Peyer's patch (tissue), 4 donors: ENCODE results near the gene POU6F1.

Experiments used
- POLR2A ChIP-seq, 2 donors: fragments of 450-650 bp; IDR thresholded peaks; one replicate each; pipeline ENCODE4 v1.5.1; 2017; ENCODE audit warnings: antibody characterized with exemption in 2 of 2, mild to moderate bottlenecking in 2 of 2, moderate library complexity in 2 of 2
- TF ChIP-seq, protein P1 (sequence below), 6 experiments: fragments of 450-650 bp in 4 of 6; fragments of 200-600 bp in 2 of 6; sonication (generic) in 1 of 6; IDR thresholded peaks; one replicate each; pipeline ENCODE4 v1.5.1; 2017 to 2019; ENCODE audit warnings: antibody characterized with exemption in 6 of 6, mild to moderate bottlenecking in 3 of 6, moderate library complexity in 1 of 6

DNA sequence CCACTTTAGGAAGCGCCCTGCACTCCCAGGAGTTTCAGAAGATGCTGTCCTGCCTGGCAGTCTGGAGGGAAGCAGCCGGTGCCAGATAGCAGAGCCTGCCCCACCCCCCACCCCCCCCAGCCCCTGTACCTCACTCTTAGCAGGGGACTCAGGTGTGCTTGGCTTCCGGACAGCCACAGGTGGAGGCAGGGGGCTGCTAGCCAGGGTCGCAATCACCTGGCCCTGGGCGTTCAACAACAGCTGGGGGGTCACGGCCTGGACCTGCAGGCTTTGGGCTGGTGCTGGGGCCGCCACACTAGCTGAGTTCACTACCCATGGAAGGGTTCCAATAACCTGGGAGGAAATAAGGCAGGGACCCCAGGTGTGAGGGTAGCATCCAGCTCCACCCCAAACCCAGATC is 22.0 kb downstream of the POU6F1 start:
- TF ChIP-seq, protein P1, sequence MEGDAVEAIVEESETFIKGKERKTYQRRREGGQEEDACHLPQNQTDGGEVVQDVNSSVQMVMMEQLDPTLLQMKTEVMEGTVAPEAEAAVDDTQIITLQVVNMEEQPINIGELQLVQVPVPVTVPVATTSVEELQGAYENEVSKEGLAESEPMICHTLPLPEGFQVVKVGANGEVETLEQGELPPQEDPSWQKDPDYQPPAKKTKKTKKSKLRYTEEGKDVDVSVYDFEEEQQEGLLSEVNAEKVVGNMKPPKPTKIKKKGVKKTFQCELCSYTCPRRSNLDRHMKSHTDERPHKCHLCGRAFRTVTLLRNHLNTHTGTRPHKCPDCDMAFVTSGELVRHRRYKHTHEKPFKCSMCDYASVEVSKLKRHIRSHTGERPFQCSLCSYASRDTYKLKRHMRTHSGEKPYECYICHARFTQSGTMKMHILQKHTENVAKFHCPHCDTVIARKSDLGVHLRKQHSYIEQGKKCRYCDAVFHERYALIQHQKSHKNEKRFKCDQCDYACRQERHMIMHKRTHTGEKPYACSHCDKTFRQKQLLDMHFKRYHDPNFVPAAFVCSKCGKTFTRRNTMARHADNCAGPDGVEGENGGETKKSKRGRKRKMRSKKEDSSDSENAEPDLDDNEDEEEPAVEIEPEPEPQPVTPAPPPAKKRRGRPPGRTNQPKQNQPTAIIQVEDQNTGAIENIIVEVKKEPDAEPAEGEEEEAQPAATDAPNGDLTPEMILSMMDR (IDR thresholded peaks at IDR 0.05): no peak
- TF ChIP-seq POLR2A (IDR thresholded peaks at IDR 0.05): no peak
